ENCODE data around the gene SSBP4. TPM values are rescaled to one million over a fixed set of nuclear protein-coding genes. Genes with fewer than 3 reads are reported as not detected.

The SSBP4 gene
- total and polyA plus RNA-seq, 2 experiments from 2014 or later: 72.6 to 156 TPM

- H3K4me2 ChIP-seq: no peak overlapping the region
Measured at GRCh38 chr19:18477974-18478373, 58.8 kb downstream of the SSBP4 start.

DNA sequence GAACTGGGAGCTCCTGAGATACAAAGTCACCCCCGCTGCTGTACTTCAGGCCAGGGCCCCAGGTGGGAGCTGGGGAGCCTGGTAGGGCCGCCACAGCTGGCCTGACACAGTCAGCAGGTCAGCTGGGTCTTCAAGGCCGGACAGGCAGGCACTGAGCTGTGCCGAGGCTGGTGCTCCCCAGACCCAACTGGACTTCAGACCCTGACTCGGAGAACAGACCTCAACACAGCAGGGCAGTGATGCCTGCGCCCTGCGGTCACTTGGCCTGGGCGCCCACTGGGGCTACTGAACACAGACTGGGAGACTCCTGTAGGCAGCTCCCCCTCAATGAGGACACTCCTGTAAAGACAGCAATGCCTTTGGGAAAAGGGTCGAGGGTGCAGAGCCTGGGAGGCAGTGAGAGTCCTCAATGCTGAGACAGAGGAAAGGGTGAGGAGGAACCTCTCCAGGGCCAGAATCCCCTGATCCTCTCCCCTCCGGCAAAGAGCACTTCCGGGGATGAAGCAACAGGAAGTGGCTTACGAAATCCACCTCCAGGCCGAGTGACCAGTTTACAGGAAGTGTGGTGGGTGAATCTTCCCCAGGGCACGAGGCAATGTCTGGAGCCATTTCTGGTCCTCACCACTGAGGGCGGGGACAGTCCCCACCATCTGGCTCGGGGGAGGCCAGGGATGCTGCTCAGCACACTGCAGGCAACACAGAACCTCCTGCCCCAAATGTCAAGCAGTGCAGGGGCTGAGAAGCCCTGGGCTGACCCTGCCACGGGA lies 59.5 kb downstream of the SSBP4 start:
- Histone ChIP-seq H3K79me2 (peaks cover 85% of the 10 kb centered on the region), H3K9me2 (replicated peaks; ENCODE audit: insufficient read depth) (no peaks in the 10 kb centered on the region), H3K27me3 (no peaks in the 10 kb centered on the region), H2AFZ (no peak overlapping the region), H3K9me3 (ENCODE audit: low read depth) (no peaks in the 10 kb centered on the region), H3K4me2 (peak overlapping the region; percentile 49), H3K36me3 (replicated peaks; ENCODE audit: insufficient read depth, low read depth) (no peaks in the 10 kb centered on the region), H3K27ac (peak overlapping the region; percentile 89), H4K20me1 (ENCODE audit: insufficient read depth, poor library complexity, severe bottlenecking) (peaks cover 40% of the 10 kb centered on the region), H3K4me1 (ENCODE audit: insufficient read depth) (peaks cover 23% of the 10 kb centered on the region), H3K4me3 (no peak overlapping the region)
- 75% methylated on average over 17 of the region's 17 CpGs for WGBS (ENCODE audit: low lambda C conversion rate, missing lambda C conversion rate)
- peak; percentile 80 for DNase-seq (ENCODE audit: low spot score)
- TF ChIP-seq, protein P1, sequence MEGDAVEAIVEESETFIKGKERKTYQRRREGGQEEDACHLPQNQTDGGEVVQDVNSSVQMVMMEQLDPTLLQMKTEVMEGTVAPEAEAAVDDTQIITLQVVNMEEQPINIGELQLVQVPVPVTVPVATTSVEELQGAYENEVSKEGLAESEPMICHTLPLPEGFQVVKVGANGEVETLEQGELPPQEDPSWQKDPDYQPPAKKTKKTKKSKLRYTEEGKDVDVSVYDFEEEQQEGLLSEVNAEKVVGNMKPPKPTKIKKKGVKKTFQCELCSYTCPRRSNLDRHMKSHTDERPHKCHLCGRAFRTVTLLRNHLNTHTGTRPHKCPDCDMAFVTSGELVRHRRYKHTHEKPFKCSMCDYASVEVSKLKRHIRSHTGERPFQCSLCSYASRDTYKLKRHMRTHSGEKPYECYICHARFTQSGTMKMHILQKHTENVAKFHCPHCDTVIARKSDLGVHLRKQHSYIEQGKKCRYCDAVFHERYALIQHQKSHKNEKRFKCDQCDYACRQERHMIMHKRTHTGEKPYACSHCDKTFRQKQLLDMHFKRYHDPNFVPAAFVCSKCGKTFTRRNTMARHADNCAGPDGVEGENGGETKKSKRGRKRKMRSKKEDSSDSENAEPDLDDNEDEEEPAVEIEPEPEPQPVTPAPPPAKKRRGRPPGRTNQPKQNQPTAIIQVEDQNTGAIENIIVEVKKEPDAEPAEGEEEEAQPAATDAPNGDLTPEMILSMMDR (IDR thresholded peaks at IDR 0.05; ENCODE audit: poor library complexity): no peak
- TF ChIP-seq EZH2phosphoT487 (IDR thresholded peaks at IDR 0.05; ENCODE audit: low read depth, severe bottlenecking, unreplicated experiment) (no peak), EZH2 (IDR thresholded peaks at IDR 0.05; ENCODE audit: borderline replicate concordance) (no peak)

More at GRCh38 chr19:18477974-18478373, 58.8 kb downstream of the SSBP4 start:
- DNase-seq (ENCODE audit: low spot score): no peak
- Histone ChIP-seq H3K27ac (peak overlapping the region; percentile 89), H4K20me1 (ENCODE audit: insufficient read depth, poor library complexity, severe bottlenecking) (peaks cover 37% of the 10 kb centered on the region), H3K4me1 (ENCODE audit: insufficient read depth) (peaks cover 23% of the 10 kb centered on the region), H3K27me3 (no peaks in the 10 kb centered on the region), H3K4me3 (no peak overlapping the region), H3K36me3 (replicated peaks; ENCODE audit: insufficient read depth, low read depth) (no peaks in the 10 kb centered on the region), H3K79me2 (peaks cover 85% of the 10 kb centered on the region), H3K9me2 (replicated peaks; ENCODE audit: insufficient read depth) (no peaks in the 10 kb centered on the region), H3K9me3 (ENCODE audit: low read depth) (no peaks in the 10 kb centered on the region), H2AFZ (no peak overlapping the region)
- 97% methylated on average over 8 of the region's 8 CpGs for WGBS (ENCODE audit: low lambda C conversion rate, missing lambda C conversion rate)
- TF ChIP-seq EZH2phosphoT487 (IDR thresholded peaks at IDR 0.05; ENCODE audit: low read depth, severe bottlenecking, unreplicated experiment): no peak
- TF ChIP-seq EZH2 (IDR thresholded peaks at IDR 0.05; ENCODE audit: borderline replicate concordance): no peak
- TF ChIP-seq, protein P1 (IDR thresholded peaks at IDR 0.05; ENCODE audit: poor library complexity): no peak

GRCh38 chr19:18480006-18480691 lies 61.0 kb downstream of the SSBP4 start:
- WGBS (ENCODE audit: low lambda C conversion rate, missing lambda C conversion rate): 67% methylated on average over 13 of the region's 13 CpGs
- peaks cover 85% of the 10 kb centered on the region for H3K79me2 ChIP-seq
- peaks cover 42% of the 10 kb centered on the region for H4K20me1 ChIP-seq (ENCODE audit: insufficient read depth, poor library complexity, severe bottlenecking)
- H3K4me1 ChIP-seq (ENCODE audit: insufficient read depth): peaks cover 23% of the 10 kb centered on the region
- DNase-seq (ENCODE audit: low spot score): no peak
- no peaks in the 10 kb centered on the region for H3K9me2 ChIP-seq (replicated peaks; ENCODE audit: insufficient read depth)
- no peaks in the 10 kb centered on the region for H3K36me3 ChIP-seq (replicated peaks; ENCODE audit: insufficient read depth, low read depth)
- H3K27ac ChIP-seq: peak overlapping the region; percentile 89
- H3K9me3 ChIP-seq (ENCODE audit: low read depth): no peaks in the 10 kb centered on the region
- no peak overlapping the region for H3K4me2 ChIP-seq
- no peak overlapping the region for H3K4me3 ChIP-seq
- no peak overlapping the region for H2AFZ ChIP-seq
- no peaks in the 10 kb centered on the region for H3K27me3 ChIP-seq
- TF ChIP-seq EZH2phosphoT487 (IDR thresholded peaks at IDR 0.05; ENCODE audit: low read depth, severe bottlenecking, unreplicated experiment): no peak
- TF ChIP-seq, protein P1 (IDR thresholded peaks at IDR 0.05; ENCODE audit: poor library complexity): no peak
- no peak for TF ChIP-seq EZH2 (IDR thresholded peaks at IDR 0.05; ENCODE audit: borderline replicate concordance)

Measured in hepatocyte (in vitro differentiated cells).